SU-DHL-6 (cell line): ENCODE data around the gene WAS.

ENCODE experiments used
- H2AFZ ChIP-seq: fragments of 200-600 bp; sonication (generic); 2 replicates; pipeline ENCODE4 v1.6.1; 2014; ENCODE audit warnings: low read depth, mild to moderate bottlenecking, moderate library complexity, mixed read lengths, antibody characterized with exemption, low read length; ENCODE audit not compliant: severe bottlenecking
- H3F3A ChIP-seq: fragments of 200-600 bp; shearing (Covaris generic); 2 replicates; pipeline ENCODE4 v1.6.0; 2016; ENCODE audit warnings: antibody characterized with exemption, mild to moderate bottlenecking; ENCODE audit not compliant: insufficient read depth
- H3K27ac ChIP-seq: fragments of 200-600 bp; sonication (generic); 2 replicates; pipeline ENCODE4 v1.5.1; 2016; ENCODE audit warnings: low read depth, mild to moderate bottlenecking, low read length, moderate library complexity, mixed read lengths
- H3K27me3 ChIP-seq: fragments of 200-600 bp; sonication (generic), shearing (Covaris generic); 2 replicates; pipeline ENCODE4 v1.6.0; 2014; ENCODE audit warnings: mild to moderate bottlenecking, low read length
- H3K36me3 ChIP-seq: fragments of 200-600 bp; sonication (generic); 2 replicates; pipeline ENCODE4 v1.6.1; 2014; ENCODE audit warnings: mild to moderate bottlenecking, low read length, mixed read lengths
- H3K4me2 ChIP-seq: fragments of 300-600, 200-600 bp; shearing (Covaris generic), sonication (generic); 2 replicates; pipeline ENCODE4 v1.6.0; 2014; ENCODE audit warnings: low read length, low read depth, mild to moderate bottlenecking; ENCODE audit not compliant: poor library complexity, severe bottlenecking
- H3K4me3 ChIP-seq: fragments of 200-600 bp; sonication (generic); 2 replicates; pipeline ENCODE4 v1.5.1; 2014; ENCODE audit warnings: antibody characterized with exemption, low read length, mild to moderate bottlenecking, mixed read lengths; ENCODE audit not compliant: insufficient read depth, poor library complexity, severe bottlenecking
- H3K79me2 ChIP-seq: fragments of 200-600 bp; sonication (generic); 2 replicates; pipeline ENCODE4 v1.6.1; 2014; ENCODE audit warnings: mild to moderate bottlenecking, low read length, moderate library complexity; ENCODE audit not compliant: insufficient read depth
- H3K9ac ChIP-seq: fragments of 200-600 bp; sonication (generic); 2 replicates; pipeline ENCODE4 v1.7.0; 2014; ENCODE audit warnings: mild to moderate bottlenecking, low read length
- H3K9me2 ChIP-seq: fragments of 200-600 bp; sonication (generic); replicated peaks from 2 replicates; pipeline ENCODE4 v1.6.1; 2014; ENCODE audit warnings: low read length; ENCODE audit not compliant: insufficient read depth
- H3K9me3 ChIP-seq: fragments of 200-600 bp; sonication (generic); 2 replicates; pipeline ENCODE4 v1.6.1; 2014; ENCODE audit warnings: low read length, mixed read lengths; ENCODE audit not compliant: insufficient read depth
- H4K20me1 ChIP-seq: fragments of 200-600 bp; sonication (generic); 2 replicates; pipeline ENCODE4 v1.6.1; 2014; ENCODE audit warnings: low read depth, mild to moderate bottlenecking, antibody characterized with exemption, low read length, moderate library complexity, mixed read lengths
- CTCF ChIP-seq: fragments of 200-600 bp; sonication (generic); IDR thresholded peaks from one replicate; pipeline ENCODE4 v1.5.1; 2017; ENCODE audit warnings: antibody characterized with exemption, mild to moderate bottlenecking, low read length, moderate library complexity; ENCODE audit not compliant: insufficient read depth, poor library complexity, severe bottlenecking
- EZH2phosphoT487 ChIP-seq: fragments of 200-600 bp; sonication (generic), shearing (Covaris generic); conservative IDR thresholded peaks from 2 replicates; pipeline ENCODE4 v1.6.1; 2018; ENCODE audit warnings: mild to moderate bottlenecking, antibody characterized with exemption, low read length, moderate library complexity, mixed read lengths

Gene WAS

DNA sequence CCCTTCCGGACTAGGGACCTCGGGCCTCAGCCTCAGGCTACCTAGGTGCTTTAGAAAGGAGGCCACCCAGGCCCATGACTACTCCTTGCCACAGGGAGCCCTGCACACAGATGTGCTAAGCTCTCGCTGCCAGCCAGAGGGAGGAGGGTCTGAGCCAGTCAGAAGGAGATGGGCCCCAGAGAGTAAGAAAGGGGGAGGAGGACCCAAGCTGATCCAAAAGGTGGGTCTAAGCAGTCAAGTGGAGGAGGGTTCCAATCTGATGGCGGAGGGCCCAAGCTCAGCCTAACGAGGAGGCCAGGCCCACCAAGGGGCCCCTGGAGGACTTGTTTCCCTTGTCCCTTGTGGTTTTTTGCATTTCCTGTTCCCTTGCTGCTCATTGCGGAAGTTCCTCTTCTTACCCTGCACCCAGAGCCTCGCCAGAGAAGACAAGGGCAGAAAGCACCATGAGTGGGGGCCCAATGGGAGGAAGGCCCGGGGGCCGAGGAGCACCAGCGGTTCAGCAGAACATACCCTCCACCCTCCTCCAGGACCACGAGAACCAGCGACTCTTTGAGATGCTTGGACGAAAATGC, at the start of gene WAS:
Gene WAS, plus strand, starts transcription at position 389 of the 572 bp plus-strand sequence. Its CDS starts 55 bp downstream, at position 444.
- Histone ChIP-seq H3K27me3 (no peaks in the 10 kb centered on the region), H4K20me1 (no peaks in the 10 kb centered on the region), H3K36me3 (no peaks in the 10 kb centered on the region; the same call in 1 of the 2 replicates), H3F3A (0 out of 2 replicates have a peak, but pooled peaks cover under 1% of the 10 kb centered on the region), H2AFZ (peak within 1 kb of the TSS; percentile 94), H3K9ac (peak within 1 kb of the TSS; percentile 88), H3K27ac (peak within 1 kb of the TSS; percentile 72), H3K9me2 (no peaks in the 10 kb centered on the region), H3K79me2 (peaks cover 16% of the 10 kb centered on the region), H3K4me3 (peak within 1 kb of the TSS; percentile 93), H3K9me3 (no peaks in the 10 kb centered on the region), H3K4me2 (peak within 1 kb of the TSS; percentile 93)
- TF ChIP-seq CTCF (no peak), EZH2phosphoT487 (no peak)

- Histone ChIP-seq H3K4me2 (no peak overlapping the region), H3K9me2 (no peaks in the 10 kb centered on the region), H3K36me3 (no peaks in the 10 kb centered on the region), H3K4me3 (no peak overlapping the region), H3K27ac (no peak overlapping the region), H3K79me2 (no peaks in the 10 kb centered on the region), H3F3A (no peaks in the 10 kb centered on the region), H2AFZ (no peak overlapping the region), H3K9me3 (no peaks in the 10 kb centered on the region), H3K27me3 (no peaks in the 10 kb centered on the region), H3K9ac (no peak overlapping the region), H4K20me1 (no peaks in the 10 kb centered on the region)
- TF ChIP-seq EZH2phosphoT487 (no peak), CTCF (no peak)
These were observed 47.3 kb upstream of the WAS start for GRCh38 chrX:48636301-48636700.

DNA sequence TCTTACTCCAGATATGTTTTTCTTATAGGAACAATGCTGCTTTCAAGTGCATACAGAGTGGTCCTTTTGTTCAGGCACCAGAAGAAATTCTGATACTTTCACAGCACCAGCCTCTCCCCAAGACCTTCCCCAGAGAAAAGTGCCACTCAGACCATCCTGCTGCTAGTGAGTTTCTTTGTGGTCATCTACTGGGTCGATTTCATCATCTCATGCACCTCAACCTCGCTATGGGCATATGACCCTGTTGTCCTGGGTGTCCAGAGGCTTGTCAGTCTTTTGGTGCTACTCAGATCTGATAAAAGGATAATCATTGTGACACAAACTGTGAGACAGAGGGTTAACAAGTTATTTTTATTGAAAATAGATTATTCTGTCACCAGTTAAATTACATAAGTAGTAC, 46.8 kb upstream of the WAS start:
- Histone ChIP-seq H3K36me3 (no peaks in the 10 kb centered on the region), H3K9ac (no peak overlapping the region), H4K20me1 (no peaks in the 10 kb centered on the region), H2AFZ (no peak overlapping the region), H3F3A (no peaks in the 10 kb centered on the region), H3K27ac (no peak overlapping the region), H3K4me2 (no peak overlapping the region), H3K27me3 (no peaks in the 10 kb centered on the region), H3K4me3 (no peak overlapping the region), H3K9me3 (no peaks in the 10 kb centered on the region), H3K79me2 (no peaks in the 10 kb centered on the region), H3K9me2 (no peaks in the 10 kb centered on the region)
- TF ChIP-seq EZH2phosphoT487: no peak
- no peak for TF ChIP-seq CTCF
